NCI-H1092 (cell line): Measurements from ENCODE around the gene GTF2H2C.
"Not testable (repeated sequence)": the region's sequence is repeated elsewhere in the genome, so short reads cannot be mapped to it uniquely, and the experiment has no call there.

ENCODE experiments used
- DNase-seq: peaks from one replicate; lab custom pipeline; 2025; lab: John Stamatoyannopoulos, UW

GTF2H2C gene

GRCh38 chr5:69559908-69560330 is at the start of gene GTF2H2C:
Gene GTF2H2C (plus strand): TSS chr5:69560191. CDS start chr5:69565133, 4,942 bp downstream.
- not testable (repeated sequence) for DNase-seq

- DNase-seq: no peak
Observed at GRCh38 chr5:69510694-69511093, 49.3 kb upstream of the GTF2H2C start.

GRCh38 chr5:69512740-69513260 is 47.2 kb upstream of the GTF2H2C start:
- no peak for DNase-seq

GRCh38 chr5:69515570-69515969 is 44.4 kb upstream of the GTF2H2C start:
- DNase-seq: not testable (repeated sequence)

GRCh38 chr5:69516769-69517168 is 43.2 kb upstream of the GTF2H2C start:
- no peak for DNase-seq

- DNase-seq: no peak
Observed at GRCh38 chr5:69517763-69518212, 42.2 kb upstream of the GTF2H2C start.

GRCh38 chr5:69519285-69519684 is 40.7 kb upstream of the GTF2H2C start:
- no peak for DNase-seq

GRCh38 chr5:69522035-69522434 is 38.0 kb upstream of the GTF2H2C start:
- DNase-seq: no peak

GRCh38 chr5:69525490-69525889 is 34.5 kb upstream of the GTF2H2C start:
- DNase-seq: no peak

GRCh38 chr5:69526660-69527059 is 33.3 kb upstream of the GTF2H2C start:
- no peak for DNase-seq

GRCh38 chr5:69527128-69527770 is 32.7 kb upstream of the GTF2H2C start:
- DNase-seq: no peak

- no peak for DNase-seq
Observed at GRCh38 chr5:69528035-69528434, 32.0 kb upstream of the GTF2H2C start.

GRCh38 chr5:69528609-69529008 is 31.4 kb upstream of the GTF2H2C start:
- DNase-seq: no peak

- no peak for DNase-seq
Observed at GRCh38 chr5:69530561-69531405, 29.2 kb upstream of the GTF2H2C start.

GRCh38 chr5:69531406-69531801 is 28.6 kb upstream of the GTF2H2C start:
- no peak for DNase-seq

- not testable (repeated sequence) for DNase-seq
Observed at GRCh38 chr5:69537911-69538310, 22.1 kb upstream of the GTF2H2C start.

GRCh38 chr5:69538735-69539134 is 21.3 kb upstream of the GTF2H2C start:
- DNase-seq: not testable (repeated sequence)

- not testable (repeated sequence) for DNase-seq
Observed at GRCh38 chr5:69541347-69541746, 18.6 kb upstream of the GTF2H2C start.

GRCh38 chr5:69542838-69543618 is 17.0 kb upstream of the GTF2H2C start:
- DNase-seq: not testable (repeated sequence)

- DNase-seq: not testable (repeated sequence)
Observed at GRCh38 chr5:69544602-69545001, 15.4 kb upstream of the GTF2H2C start.

GRCh38 chr5:69560587-69561431 is 818 bp downstream of the GTF2H2C start:
- DNase-seq: not testable (repeated sequence)
